ENCODE data around the gene NUDT3.

DNA sequence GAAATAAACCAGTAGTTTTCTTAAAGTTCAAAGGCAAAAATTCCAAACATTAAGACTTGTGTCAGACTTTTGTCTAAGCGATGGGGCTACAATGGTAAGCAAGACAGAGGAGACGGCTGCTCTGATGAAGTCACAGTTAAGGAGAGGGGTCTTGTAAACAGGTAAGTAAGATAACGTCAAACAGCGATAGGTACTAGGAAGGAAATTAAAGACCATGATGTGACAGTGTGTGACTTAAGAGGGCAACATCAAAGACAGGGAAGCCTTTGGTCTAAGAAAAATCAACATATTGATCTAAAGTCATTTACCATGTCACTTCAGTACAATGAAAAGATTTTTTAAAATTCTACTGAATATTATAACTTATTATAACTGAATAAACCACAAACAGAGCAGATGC lies 23.1 kb downstream of the NUDT3 start:
- no peak for TF ChIP-seq PBX3 (IDR thresholded peaks at IDR 0.05)
- no peak for TF ChIP-seq GATA2 (CRISPR knock-in tag; IDR thresholded peaks at IDR 0.05)
- no peak for TF ChIP-seq TEAD4 (IDR thresholded peaks at IDR 0.05; ENCODE audit: borderline replicate concordance, insufficient read depth)
- TF ChIP-seq CTCF (IDR thresholded peaks at IDR 0.05), result no peak
- TF ChIP-seq TAF1 (IDR thresholded peaks at IDR 0.05; ENCODE audit: borderline replicate concordance, low read depth, low read length), result no peak
- no peak for TF ChIP-seq EZH2phosphoT487 (IDR thresholded peaks at IDR 0.05; ENCODE audit: borderline replicate concordance, low read depth)
- no peak for TF ChIP-seq RFX5 (IDR thresholded peaks at IDR 0.05; ENCODE audit: low read length)
